MM.1S (cell line): Measurements from ENCODE around the gene RARB.

Experiments used
- EZH2 ChIP-seq: fragments of 300-600 bp; sonication (generic); optimal IDR thresholded peaks from 2 replicates; pipeline ENCODE3; 2017; ENCODE audit warnings: low read depth, mild to moderate bottlenecking, antibody characterized with exemption, low read length, mixed read lengths
- EZH2phosphoT487 ChIP-seq: fragments of 300-600 bp; sonication (generic); IDR thresholded peaks from 2 replicates; pipeline ENCODE4 v1.6.1; 2018; ENCODE audit warnings: antibody characterized with exemption, low read length
- TF ChIP-seq, protein P1 (sequence below): fragments of 300-600 bp; sonication (generic); IDR thresholded peaks from 2 replicates; pipeline ENCODE4 v1.5.1; 2016; ENCODE audit warnings: antibody characterized with exemption, low read length, mixed read lengths

DNA sequence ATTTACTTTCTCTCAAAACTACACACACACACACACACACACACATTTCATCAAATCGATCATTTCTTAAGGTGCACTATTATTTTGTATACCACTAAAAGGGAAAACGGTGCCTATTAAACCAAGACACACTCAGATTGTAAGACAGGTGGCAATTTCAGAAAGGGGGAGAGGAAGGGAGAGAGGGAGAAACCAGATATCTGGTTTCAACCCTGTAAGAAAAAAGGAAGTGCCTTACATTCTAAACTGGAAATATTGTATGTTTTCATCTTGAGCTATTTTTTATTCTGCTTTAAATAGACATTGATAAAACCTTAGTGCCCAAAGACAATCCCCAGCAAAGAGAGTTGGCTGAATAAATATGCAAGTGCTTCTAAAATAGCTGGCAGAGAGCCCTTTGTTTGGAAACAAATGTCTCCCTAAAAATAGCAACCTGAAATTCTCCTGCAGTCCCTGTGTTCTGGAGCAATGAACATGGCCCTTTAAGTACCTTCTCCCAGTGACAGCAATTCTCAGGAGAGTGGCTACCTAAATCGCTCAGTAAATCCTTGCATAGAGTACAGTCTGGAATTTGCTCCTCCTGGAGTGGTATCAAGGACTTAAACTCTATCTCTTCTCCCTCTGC, 85.7 kb downstream of the RARB start:
- TF ChIP-seq, protein P1, sequence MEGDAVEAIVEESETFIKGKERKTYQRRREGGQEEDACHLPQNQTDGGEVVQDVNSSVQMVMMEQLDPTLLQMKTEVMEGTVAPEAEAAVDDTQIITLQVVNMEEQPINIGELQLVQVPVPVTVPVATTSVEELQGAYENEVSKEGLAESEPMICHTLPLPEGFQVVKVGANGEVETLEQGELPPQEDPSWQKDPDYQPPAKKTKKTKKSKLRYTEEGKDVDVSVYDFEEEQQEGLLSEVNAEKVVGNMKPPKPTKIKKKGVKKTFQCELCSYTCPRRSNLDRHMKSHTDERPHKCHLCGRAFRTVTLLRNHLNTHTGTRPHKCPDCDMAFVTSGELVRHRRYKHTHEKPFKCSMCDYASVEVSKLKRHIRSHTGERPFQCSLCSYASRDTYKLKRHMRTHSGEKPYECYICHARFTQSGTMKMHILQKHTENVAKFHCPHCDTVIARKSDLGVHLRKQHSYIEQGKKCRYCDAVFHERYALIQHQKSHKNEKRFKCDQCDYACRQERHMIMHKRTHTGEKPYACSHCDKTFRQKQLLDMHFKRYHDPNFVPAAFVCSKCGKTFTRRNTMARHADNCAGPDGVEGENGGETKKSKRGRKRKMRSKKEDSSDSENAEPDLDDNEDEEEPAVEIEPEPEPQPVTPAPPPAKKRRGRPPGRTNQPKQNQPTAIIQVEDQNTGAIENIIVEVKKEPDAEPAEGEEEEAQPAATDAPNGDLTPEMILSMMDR = no peak
- TF ChIP-seq EZH2 = no peak
- TF ChIP-seq EZH2phosphoT487 = no peak
